GM21723 (cell line): ENCODE measurements around the gene MCL1.

Experiments used
- ATAC-seq: cut with Tn5 transposase; IDR thresholded peaks from one replicate; pipeline ENCODE4 v1.9.1; 2021; ENCODE audit warnings: mild to moderate bottlenecking, moderate library complexity; ENCODE audit not compliant: unreplicated experiment

The MCL1 gene

DNA sequence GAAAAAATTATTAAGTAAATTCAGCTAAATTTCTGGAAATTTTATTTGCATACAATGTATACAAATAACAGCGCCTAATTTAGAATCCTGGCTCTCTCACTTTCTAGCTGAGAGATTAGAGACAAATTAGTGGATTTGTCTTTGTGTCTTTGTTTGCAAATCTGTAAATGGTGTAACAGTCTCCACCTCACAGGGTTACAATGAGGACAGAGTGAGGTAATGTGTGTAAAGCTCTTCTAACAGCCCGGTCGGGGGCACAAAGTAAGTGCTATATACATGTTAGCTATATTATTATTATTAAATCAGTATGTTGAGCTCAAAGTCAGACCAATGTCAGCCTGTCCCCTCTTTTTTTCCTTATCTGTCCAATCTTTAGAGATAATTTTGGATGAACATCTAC, 35.2 kb downstream of the MCL1 start:
- no peak for ATAC-seq

DNA sequence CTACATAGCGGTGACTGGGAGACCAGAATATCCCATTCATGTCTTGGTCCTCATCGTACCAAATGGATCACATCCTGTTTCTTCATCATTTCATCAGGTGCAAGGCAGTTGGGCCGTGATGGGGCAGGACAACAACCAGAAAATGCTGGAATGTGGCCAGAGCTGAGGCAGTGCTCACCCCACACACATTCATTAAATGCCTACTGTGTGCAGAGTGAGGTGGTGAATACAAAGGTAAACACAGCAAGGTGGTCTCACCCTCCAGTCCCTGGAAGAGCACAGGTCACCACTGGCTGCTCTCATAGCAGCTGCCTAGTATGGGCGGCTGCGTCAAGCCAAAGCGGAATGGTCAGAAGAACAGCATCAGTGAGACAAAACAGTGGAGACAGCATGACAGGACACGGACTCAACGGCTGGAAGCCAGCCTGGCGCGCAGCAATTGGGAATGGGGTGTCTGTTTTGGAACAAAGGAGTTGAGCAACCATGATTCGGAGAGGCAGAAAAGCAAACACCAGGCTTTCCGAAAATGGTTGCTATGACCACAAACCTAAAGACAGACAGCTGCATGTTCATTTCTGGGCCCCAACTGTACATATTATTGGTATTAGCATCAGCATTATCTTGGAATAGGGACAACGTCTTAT, 35.8 kb downstream of the MCL1 start:
- ATAC-seq, result no peak

DNA sequence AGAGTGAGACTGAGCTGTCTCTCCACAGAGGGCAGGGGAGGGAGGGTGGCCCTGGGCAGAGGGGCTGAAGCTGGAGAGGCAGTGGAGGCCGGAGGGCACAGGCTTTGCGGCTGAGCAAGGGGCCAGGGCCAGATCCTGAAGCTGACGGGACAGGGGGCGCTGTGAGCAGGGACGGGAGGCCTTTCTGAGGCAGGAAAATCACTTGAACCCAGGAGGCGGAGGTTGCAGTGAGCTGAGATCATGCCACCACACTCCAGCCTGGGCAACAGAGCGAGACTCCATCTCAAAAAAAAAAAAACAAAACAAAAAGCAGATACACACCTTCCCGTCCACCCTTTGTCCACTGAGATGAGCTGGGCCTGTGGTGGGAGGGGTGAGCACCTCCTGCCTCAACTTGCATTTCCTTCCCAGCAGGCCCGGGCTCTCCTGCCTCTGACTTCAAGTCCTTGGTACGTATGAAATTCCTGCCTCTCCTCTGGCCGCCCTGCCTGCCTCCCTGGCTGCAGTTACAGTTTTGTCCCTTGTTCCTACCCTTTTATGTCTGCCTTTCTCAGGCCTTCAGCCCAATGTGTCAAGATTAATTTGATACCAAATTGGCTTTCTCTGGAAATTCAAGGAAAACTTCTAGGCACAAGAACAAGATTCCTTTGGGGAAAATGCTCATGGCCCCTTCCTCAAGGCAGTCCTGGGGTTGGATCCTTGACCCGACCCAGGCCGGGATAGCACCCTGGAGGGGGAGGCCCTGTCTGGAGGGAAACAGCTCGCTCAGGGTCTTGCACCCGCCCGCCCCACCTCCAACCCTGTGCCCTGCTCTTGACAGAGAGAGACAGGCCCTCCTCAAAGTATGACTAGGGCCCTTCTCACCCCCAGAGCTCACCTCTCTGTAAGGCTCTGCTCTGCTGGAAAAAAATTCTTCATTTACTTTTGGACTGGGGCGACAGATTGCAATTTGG, 41.4 kb downstream of the MCL1 start:
- ATAC-seq, result no peak

DNA sequence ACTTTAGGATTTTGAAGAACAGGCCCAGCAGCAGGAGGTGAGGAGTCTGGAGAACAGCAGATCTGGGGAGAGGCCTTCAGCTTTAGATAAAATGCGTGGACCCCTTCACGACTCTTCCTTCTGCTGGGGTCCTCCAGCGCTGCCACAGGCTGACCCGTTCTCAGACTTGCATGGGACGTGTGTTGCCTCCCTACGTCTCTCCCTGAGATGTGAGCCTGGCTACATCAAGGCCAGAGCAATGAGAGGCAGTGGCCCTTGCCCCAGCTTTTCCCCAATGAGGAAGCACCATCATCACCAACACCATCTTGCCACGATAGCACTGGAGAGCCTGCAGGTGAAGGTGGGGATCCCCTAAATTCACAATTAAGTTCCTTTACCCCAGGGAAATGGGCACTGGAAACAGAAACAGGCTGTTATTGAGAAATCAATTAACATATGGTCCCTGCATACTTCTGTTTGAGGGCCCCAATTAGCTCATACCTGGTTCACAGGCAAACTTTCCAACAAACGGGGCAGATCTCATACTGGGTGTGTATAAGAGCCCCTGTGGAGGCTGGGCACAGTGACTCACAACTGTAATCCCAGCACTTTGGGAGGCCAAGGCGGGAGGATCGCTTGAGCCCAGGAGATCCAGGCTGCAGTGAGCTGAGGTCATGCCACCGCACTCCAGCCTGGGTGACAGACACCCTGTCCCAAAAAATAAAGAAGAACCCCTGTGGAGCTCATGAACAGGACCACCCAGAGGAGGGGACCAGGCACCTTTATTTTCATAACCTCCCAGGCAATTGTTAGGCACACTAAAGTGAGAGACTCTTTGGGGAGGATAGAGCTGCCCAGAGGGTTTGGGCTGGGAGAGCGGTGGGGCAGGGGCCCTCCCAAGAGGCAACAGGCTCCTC, 42.3 kb downstream of the MCL1 start:
- ATAC-seq, result no peak

DNA sequence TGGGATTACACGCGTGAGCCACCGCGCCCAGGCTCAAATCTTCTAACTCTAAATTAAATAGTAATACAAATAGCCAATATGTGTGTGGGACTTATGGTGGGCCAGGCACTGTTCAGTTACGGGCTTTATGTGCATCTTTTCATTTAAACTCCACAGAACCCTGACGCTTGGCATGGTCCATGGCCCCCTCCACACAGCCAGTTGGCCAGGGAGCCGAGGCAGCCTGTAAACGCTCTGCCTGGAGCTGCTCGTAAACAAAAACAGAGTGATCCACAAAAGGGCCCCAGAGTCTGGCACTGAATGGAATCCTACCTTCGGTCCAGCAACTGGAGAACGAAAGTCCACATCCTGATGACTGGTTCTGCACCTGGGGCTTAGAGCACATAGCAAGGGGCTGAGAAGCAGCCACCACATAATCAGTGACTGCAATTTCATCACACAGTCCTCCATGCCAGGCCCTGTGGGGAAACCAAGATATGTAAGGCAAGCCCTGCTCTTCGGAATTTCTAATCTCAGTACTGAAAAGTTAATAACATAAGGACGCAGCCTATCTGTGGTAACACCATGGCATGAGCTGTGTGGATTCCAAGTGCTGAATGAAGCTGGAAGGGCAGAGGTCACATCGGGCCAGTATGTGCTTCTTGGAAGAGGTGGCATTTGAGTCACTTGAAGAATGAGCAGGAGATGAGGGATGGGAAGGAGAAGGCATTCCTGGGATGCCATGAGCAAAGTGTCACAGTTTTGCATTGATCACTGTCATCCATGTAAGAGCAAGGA, 43.7 kb downstream of the MCL1 start:
- no peak for ATAC-seq

DNA sequence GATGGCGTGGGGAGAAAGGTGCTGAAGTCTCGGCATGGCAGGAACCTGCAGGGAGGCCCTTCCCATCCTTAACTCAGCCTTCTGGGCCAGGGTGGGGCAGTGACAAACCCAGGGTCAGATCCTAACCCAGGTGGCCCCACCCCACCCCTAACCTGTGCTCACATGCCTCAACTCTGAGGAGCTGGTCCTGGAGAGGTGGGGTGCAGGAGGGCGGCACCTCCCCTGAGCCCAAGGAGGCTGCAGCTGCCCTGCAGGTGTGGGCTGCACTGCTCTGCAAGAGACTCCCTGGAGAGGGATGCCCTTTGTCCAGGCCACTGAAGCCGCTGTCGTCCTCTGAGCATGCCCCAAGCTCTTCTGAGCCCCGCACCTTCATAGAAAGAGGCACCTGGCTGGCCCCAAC, 45.4 kb downstream of the MCL1 start:
- ATAC-seq, result no peak

DNA sequence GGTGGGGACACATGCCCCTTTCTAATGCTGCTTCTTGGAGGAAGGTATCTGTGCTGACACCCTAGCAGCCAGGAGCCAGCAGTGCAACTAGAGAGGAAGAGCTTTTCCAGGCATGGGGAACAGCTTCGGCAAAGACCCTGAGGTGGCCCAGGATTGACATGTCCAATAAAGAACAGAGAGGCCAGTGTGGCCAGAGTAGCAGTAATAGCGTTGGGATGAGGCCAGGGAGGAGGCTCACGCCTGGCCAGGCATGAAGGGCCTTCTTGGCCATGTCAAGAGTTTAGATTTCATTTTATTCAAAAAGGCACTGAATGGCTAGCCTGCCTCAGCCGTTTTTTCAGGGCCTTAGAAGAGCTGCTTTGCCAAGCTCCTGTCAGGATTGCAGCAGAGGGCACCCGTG, 46.5 kb downstream of the MCL1 start:
- ATAC-seq, result no peak

DNA sequence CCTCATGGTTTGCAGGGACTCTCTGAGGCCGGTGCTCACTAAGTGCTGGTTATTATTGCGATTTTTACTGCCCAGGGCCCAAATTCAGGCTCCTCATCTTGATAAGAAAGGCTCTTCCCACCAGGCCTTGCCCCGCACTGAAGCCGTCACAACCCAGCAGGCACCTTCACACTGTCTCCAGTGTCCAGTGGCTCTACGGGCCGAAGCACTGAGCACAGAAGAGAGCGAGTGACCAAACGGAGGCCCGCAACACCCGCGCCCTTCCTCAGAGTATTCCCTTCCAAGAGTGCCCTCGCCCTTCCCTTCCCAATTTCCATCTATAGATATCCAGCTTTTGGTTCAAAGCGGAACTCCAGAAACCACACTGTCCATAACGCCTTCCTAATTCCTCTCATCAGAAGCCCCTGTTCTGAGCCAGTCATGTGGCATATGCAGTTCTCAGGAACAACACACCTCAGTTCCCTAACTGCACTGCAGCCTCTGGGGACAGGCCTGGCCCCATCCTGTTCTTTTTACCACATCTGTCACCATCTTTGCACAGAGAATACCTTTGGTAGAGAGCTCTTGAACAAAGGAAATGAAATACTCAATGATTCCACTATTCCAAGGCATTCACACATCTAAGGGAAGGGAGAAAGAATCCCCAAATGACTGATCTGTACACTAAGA, 48.8 kb downstream of the MCL1 start:
- ATAC-seq, result no peak

DNA sequence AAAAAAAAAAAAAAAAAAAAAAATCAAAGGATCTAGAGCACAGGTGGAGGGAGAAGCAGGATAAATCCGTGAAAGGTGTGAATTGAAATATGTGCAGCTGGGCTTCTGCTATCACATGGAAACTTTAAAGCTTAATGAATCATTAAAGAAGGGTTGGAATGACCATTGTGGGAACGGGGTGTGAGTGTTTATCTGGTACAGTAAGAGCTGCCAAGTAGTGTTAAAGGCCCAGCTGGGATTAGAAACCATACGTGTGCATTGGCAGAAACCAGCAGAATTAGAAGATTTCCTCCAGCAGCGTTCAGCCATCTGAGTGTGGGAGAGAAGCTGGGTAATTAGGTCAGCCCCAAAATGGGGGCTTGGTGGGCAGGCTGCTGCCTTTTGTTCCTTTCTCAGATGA, 50.4 kb downstream of the MCL1 start:
- ATAC-seq, result no peak

DNA sequence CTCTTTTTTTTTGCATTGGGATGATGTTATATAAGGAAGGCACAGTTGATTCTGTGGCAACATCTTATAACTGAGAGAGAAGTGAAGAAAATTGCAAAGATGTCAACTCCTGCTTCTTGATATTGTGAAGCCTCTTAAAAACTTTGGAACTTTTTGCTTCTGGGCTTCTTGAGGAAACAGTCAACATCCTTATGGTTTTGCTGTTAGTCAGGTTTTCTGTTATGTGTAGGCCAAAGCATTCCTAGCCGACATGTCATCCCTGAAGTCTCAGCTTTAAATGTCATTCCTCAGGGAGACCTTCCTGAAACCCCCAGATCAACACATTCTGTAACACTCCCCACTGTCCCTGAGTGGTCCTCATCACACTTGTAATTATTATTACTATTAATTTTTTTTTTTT, 51.2 kb downstream of the MCL1 start:
- no peak for ATAC-seq

DNA sequence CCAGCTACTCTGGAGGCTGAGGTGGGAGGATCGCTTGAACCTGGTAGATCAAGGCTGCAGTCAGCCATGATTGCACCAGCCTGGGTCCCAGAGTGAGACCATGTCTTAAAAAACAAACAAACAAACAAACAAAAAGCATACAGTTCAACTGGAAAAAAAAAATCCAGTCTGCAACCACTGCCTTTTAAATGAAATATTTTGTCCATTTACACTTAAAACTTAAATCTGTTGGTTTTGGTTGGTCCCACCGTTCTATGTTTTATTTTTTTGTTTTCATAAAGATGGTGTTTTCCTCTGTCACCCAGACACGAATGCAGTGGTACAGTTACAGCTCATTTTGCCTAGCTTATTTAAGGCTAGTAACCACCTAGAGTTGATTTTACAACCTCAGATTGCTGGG, 54.1 kb downstream of the MCL1 start:
- no peak for ATAC-seq
